Suprapubic skin (tissue), 4 donors: Measurements from ENCODE around the gene GRIK3. TPM values are rescaled to one million over a fixed set of nuclear protein-coding genes. Genes with fewer than 3 reads are reported as not detected.

Experiments used
- DNase-seq, 2 donors: peaks; one replicate each; pipeline ENCODE4 v3.0.0-alpha.2; 2019; ENCODE audit warnings: low spot score in 2 of 2
- H3K27ac ChIP-seq: fragments of 200-600 bp; sonication (generic); one replicate; pipeline ENCODE4 v1.5.1; 2019
- H3K27me3 ChIP-seq: fragments of 200-600 bp; sonication (generic); one replicate; pipeline ENCODE4 v1.5.1; 2019
- H3K36me3 ChIP-seq: fragments of 200-600 bp; sonication (generic); one replicate; pipeline ENCODE4 v1.5.1; 2019
- H3K4me1 ChIP-seq: fragments of 200-600 bp; sonication (generic); one replicate; pipeline ENCODE4 v1.5.1; 2019
- H3K4me3 ChIP-seq: fragments of 200-600 bp; sonication (generic); one replicate; pipeline ENCODE4 v1.5.1; 2019; ENCODE audit warnings: mild to moderate bottlenecking
- H3K9me3 ChIP-seq: fragments of 200-600 bp; sonication (generic); one replicate; pipeline ENCODE4 v1.5.1; 2019
- EP300 ChIP-seq: sonication (generic); formaldehyde crosslinking; IDR thresholded peaks from one replicate; pipeline ENCODE4 v1.6.1; 2017; ENCODE audit warnings: antibody characterized with exemption
- POLR2A ChIP-seq, 2 donors: fragments of 450-650 bp; IDR thresholded peaks; one replicate each; pipeline ENCODE4 v1.6.1; 2017; ENCODE audit warnings: antibody characterized with exemption in 2 of 2, mild to moderate bottlenecking in 2 of 2, moderate library complexity in 2 of 2
- POLR2AphosphoS5 ChIP-seq, 3 donors: sonication (generic); formaldehyde crosslinking; IDR thresholded peaks; one replicate each; pipeline ENCODE4 v1.6.1; 2017; ENCODE audit warnings: antibody characterized with exemption in 3 of 3
- WGBS: methylation state at CpG from one replicate; pipeline ENCODE4 v1.1.5; 2018; 5-methylcytosine and 5-hydroxymethylcytosine counted together
- total RNA-seq, 4 donors: library from RNA; depleted of rRNA; stranded (reverse); fragments of >200 nt; gene quantifications; one replicate each; pipeline ENCODE4 v1.1.0, GENCODE V29; 2016
- TF ChIP-seq, protein P1 (sequence below), 2 donors: fragments of 200-600 bp in 1 of 2; fragments of 450-650 bp in 1 of 2; sonication (generic) in 1 of 2; IDR thresholded peaks; one replicate each; pipeline ENCODE4 v1.5.1; 2016 to 2019; ENCODE audit warnings: antibody characterized with exemption in 2 of 2, mild to moderate bottlenecking in 1 of 2, moderate library complexity in 1 of 2

Gene GRIK3
- total RNA-seq, 4 donors from 2014 or later: 0.18 to 0.64 (median 0.37) TPM

- Histone ChIP-seq H3K4me3 (no peak overlapping the region), H3K4me1 (peaks cover 3% of the 10 kb centered on the region), H3K27me3 (peaks cover 46% of the 10 kb centered on the region), H3K9me3 (no peaks in the 10 kb centered on the region), H3K36me3 (no peaks in the 10 kb centered on the region), H3K27ac (no peak overlapping the region)
- TF ChIP-seq, protein P1, sequence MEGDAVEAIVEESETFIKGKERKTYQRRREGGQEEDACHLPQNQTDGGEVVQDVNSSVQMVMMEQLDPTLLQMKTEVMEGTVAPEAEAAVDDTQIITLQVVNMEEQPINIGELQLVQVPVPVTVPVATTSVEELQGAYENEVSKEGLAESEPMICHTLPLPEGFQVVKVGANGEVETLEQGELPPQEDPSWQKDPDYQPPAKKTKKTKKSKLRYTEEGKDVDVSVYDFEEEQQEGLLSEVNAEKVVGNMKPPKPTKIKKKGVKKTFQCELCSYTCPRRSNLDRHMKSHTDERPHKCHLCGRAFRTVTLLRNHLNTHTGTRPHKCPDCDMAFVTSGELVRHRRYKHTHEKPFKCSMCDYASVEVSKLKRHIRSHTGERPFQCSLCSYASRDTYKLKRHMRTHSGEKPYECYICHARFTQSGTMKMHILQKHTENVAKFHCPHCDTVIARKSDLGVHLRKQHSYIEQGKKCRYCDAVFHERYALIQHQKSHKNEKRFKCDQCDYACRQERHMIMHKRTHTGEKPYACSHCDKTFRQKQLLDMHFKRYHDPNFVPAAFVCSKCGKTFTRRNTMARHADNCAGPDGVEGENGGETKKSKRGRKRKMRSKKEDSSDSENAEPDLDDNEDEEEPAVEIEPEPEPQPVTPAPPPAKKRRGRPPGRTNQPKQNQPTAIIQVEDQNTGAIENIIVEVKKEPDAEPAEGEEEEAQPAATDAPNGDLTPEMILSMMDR (IDR thresholded peaks at IDR 0.05): no peak
- TF ChIP-seq POLR2AphosphoS5 (IDR thresholded peaks at IDR 0.05) (no peak), POLR2A (IDR thresholded peaks at IDR 0.05) (no peak), EP300 (no peak)
- DNase-seq: no peak
- WGBS: 54% methylated on average over 12 of the region's 12 CpGs
Observed at GRCh38 chr1:36988741-36989193, 45.5 kb downstream of the GRIK3 start.

GRCh38 chr1:36988321-36988720, 46.0 kb downstream of the GRIK3 start:
- WGBS: 48% methylated on average over 9 of the region's 10 CpGs
- H3K9me3 ChIP-seq: no peaks in the 10 kb centered on the region
- peaks cover 3% of the 10 kb centered on the region for H3K4me1 ChIP-seq
- no peak for DNase-seq
- TF ChIP-seq EP300: no peak
- TF ChIP-seq, protein P1 (IDR thresholded peaks at IDR 0.05): no peak
- H3K4me3 ChIP-seq: no peak overlapping the region
- H3K27me3 ChIP-seq: peaks cover 42% of the 10 kb centered on the region
- no peaks in the 10 kb centered on the region for H3K36me3 ChIP-seq
- H3K27ac ChIP-seq: no peak overlapping the region

DNA sequence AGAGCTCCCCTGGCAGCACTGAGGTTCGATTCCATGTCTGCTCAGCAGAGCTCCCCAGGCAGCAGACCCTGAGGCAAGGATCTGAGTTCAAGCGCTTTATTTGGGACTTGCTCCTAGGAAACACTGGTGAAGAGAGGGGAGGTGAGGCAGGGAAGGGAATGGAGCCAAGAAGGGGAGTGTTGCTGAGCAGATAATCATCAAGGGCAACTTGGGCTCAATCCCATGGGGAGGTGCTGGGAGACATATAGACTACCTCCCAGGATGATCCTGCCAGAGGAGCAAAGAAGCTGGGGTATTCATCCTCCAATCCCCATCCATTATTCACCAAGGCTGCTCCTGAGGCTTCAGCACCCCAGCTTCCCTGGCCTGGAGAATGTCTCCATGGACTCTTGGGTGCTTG, 47.0 kb downstream of the GRIK3 start:
- Histone ChIP-seq H3K36me3 (no peaks in the 10 kb centered on the region), H3K4me1 (peaks cover 7% of the 10 kb centered on the region), H3K4me3 (no peak overlapping the region), H3K27ac (no peak overlapping the region), H3K27me3 (peaks cover 48% of the 10 kb centered on the region), H3K9me3 (no peaks in the 10 kb centered on the region)
- WGBS: 58% methylated on average over 2 of the region's 2 CpGs
- DNase-seq: no peak
- TF ChIP-seq POLR2AphosphoS5 (IDR thresholded peaks at IDR 0.05) (no peak), EP300 (no peak), POLR2A (IDR thresholded peaks at IDR 0.05) (no peak)
- TF ChIP-seq, protein P1 (IDR thresholded peaks at IDR 0.05): no peak

- no peaks in the 10 kb centered on the region for H3K36me3 ChIP-seq
- H3K9me3 ChIP-seq: no peaks in the 10 kb centered on the region
- H3K27ac ChIP-seq: no peak overlapping the region
- peaks cover 52% of the 10 kb centered on the region for H3K27me3 ChIP-seq
- 90% methylated on average over 6 of the region's 6 CpGs for WGBS
- H3K4me1 ChIP-seq: peaks cover 7% of the 10 kb centered on the region
- TF ChIP-seq, protein P1 (IDR thresholded peaks at IDR 0.05): no peak
- no peak for TF ChIP-seq POLR2AphosphoS5 (IDR thresholded peaks at IDR 0.05)
- TF ChIP-seq POLR2A (IDR thresholded peaks at IDR 0.05): no peak
- no peak for TF ChIP-seq EP300
- no peak overlapping the region for H3K4me3 ChIP-seq
- DNase-seq: no peak
Observed at GRCh38 chr1:36986241-36986985, 47.9 kb downstream of the GRIK3 start.

- Histone ChIP-seq H3K36me3 (no peaks in the 10 kb centered on the region), H3K27ac (no peak overlapping the region), H3K4me1 (peaks cover 7% of the 10 kb centered on the region), H3K4me3 (no peak overlapping the region), H3K9me3 (no peaks in the 10 kb centered on the region), H3K27me3 (peaks cover 48% of the 10 kb centered on the region)
- TF ChIP-seq, protein P1 (IDR thresholded peaks at IDR 0.05): no peak
- TF ChIP-seq EP300 (no peak), POLR2AphosphoS5 (IDR thresholded peaks at IDR 0.05) (no peak), POLR2A (IDR thresholded peaks at IDR 0.05) (no peak)
- 63% methylated on average over 8 of the region's 9 CpGs for WGBS
- no peak for DNase-seq
Observed at GRCh38 chr1:36984675-36985074, 49.6 kb downstream of the GRIK3 start.
